Measurements from ENCODE around the gene CNGB1. TPM values are rescaled to one million over a fixed set of nuclear protein-coding genes. Genes with fewer than 3 reads are reported as not detected.

Gene CNGB1
- total RNA-seq, 1 experiment from 2014 or later = not detected

- H3K27ac Mint-ChIP-seq = no peak overlapping the region
- ATAC-seq = no peak
- no peak for DNase-seq (ENCODE audit: low spot score)
- no peak overlapping the region for H3K4me3 Mint-ChIP-seq
- POLR2A ChIA-PET = interaction anchor here (0.6 kb wide), 1 partner anchor 1429 kb away, joined by 3 read pairs; no protein-coding TSS in a partner anchor
- 0 out of 2 replicates have a peak, but pooled peaks cover 2% of the 10 kb centered on the region for H3K27me3 Mint-ChIP-seq (ENCODE audit: low read depth)
- H3K4me1 Mint-ChIP-seq = peaks cover 29% of the 10 kb centered on the region
- H3K9me3 Mint-ChIP-seq = no peaks in the 10 kb centered on the region
- CTCF ChIA-PET = interaction anchor here (0.7 to 2.3 kb wide), 4 partner anchors 29 to 116 kb away, joined by 3 to 10 read pairs (median 6); no protein-coding TSS in a partner anchor
- no peaks in the 10 kb centered on the region for H3K36me3 Mint-ChIP-seq
- TF ChIP-seq NFYB (CRISPR knock-in tag; conservative IDR thresholded peaks at IDR 0.05; ENCODE audit: low read depth) (no peak), GRHL2 (CRISPR knock-in tag; IDR thresholded peaks at IDR 0.05; ENCODE audit: insufficient replicate concordance, severe bottlenecking) (no peak), GABPB1 (CRISPR knock-in tag; IDR thresholded peaks at IDR 0.05) (peak; percentile 50; the same call in 1 of the 2 replicates), ESRRA (CRISPR knock-in tag; IDR thresholded peaks at IDR 0.05; ENCODE audit: borderline replicate concordance) (no peak)
Observed at GRCh38 chr16:57892041-57892440, 78.9 kb downstream of the CNGB1 start.

GRCh38 chr16:57890752-57891111, 80.2 kb downstream of the CNGB1 start:
- POLR2A ChIA-PET = no interaction called here
- no peak overlapping the region for H3K27ac Mint-ChIP-seq

More at GRCh38 chr16:57890752-57891111, 80.2 kb downstream of the CNGB1 start:
- H3K4me3 Mint-ChIP-seq = no peak overlapping the region
- no peak for ATAC-seq
- CTCF ChIA-PET = interaction anchor here (0.9 to 2.3 kb wide), 3 partner anchors 16 to 115 kb away, joined by 3 to 7 read pairs (median 4); no protein-coding TSS in a partner anchor
- TF ChIP-seq EMX1 (CRISPR knock-in tag; IDR thresholded peaks at IDR 0.05) (no peak), NR3C1 (CRISPR knock-in tag; conservative IDR thresholded peaks at IDR 0.05; ENCODE audit: low read depth) (no peak), GRHL2 (CRISPR knock-in tag; IDR thresholded peaks at IDR 0.05; ENCODE audit: insufficient replicate concordance, severe bottlenecking) (no peak), ZNF232 (CRISPR knock-in tag; IDR thresholded peaks at IDR 0.05) (no peak), ZBTB21 (CRISPR knock-in tag; IDR thresholded peaks at IDR 0.05; ENCODE audit: borderline replicate concordance) (no peak), GABPB1 (CRISPR knock-in tag; IDR thresholded peaks at IDR 0.05) (no peak), HMGXB4 (CRISPR knock-in tag; IDR thresholded peaks at IDR 0.05) (no peak), TP53 (CRISPR knock-in tag; IDR thresholded peaks at IDR 0.05) (no peak), ERG (CRISPR knock-in tag; IDR thresholded peaks at IDR 0.05) (no peak), ZNF396 (CRISPR knock-in tag; IDR thresholded peaks at IDR 0.05; ENCODE audit: borderline replicate concordance) (no peak), PREB (CRISPR knock-in tag; IDR thresholded peaks at IDR 0.05; ENCODE audit: borderline replicate concordance) (no peak), IRF2 (CRISPR knock-in tag; IDR thresholded peaks at IDR 0.05; ENCODE audit: borderline replicate concordance, low read depth) (no peak), NFATC4 (CRISPR knock-in tag; IDR thresholded peaks at IDR 0.05) (no peak), ZNF416 (CRISPR knock-in tag; IDR thresholded peaks at IDR 0.05) (no peak)
- TF ChIP-seq, protein P1, sequence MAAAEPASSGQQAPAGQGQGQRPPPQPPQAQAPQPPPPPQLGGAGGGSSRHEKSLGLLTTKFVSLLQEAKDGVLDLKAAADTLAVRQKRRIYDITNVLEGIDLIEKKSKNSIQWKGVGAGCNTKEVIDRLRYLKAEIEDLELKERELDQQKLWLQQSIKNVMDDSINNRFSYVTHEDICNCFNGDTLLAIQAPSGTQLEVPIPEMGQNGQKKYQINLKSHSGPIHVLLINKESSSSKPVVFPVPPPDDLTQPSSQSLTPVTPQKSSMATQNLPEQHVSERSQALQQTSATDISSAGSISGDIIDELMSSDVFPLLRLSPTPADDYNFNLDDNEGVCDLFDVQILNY (CRISPR knock-in tag; IDR thresholded peaks at IDR 0.05) = no peak
- TF ChIP-seq, protein P2, sequence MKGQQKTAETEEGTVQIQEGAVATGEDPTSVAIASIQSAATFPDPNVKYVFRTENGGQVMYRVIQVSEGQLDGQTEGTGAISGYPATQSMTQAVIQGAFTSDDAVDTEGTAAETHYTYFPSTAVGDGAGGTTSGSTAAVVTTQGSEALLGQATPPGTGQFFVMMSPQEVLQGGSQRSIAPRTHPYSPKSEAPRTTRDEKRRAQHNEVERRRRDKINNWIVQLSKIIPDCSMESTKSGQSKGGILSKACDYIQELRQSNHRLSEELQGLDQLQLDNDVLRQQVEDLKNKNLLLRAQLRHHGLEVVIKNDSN (CRISPR knock-in tag; IDR thresholded peaks at IDR 0.05) = no peak
- TF ChIP-seq, protein P3, sequence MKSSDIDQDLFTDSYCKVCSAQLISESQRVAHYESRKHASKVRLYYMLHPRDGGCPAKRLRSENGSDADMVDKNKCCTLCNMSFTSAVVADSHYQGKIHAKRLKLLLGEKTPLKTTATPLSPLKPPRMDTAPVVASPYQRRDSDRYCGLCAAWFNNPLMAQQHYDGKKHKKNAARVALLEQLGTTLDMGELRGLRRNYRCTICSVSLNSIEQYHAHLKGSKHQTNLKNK (CRISPR knock-in tag; IDR thresholded peaks at IDR 0.05) = no peak
- TF ChIP-seq, protein P4, sequence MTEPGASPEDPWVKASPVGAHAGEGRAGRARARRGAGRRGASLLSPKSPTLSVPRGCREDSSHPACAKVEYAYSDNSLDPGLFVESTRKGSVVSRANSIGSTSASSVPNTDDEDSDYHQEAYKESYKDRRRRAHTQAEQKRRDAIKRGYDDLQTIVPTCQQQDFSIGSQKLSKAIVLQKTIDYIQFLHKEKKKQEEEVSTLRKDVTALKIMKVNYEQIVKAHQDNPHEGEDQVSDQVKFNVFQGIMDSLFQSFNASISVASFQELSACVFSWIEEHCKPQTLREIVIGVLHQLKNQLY (CRISPR knock-in tag; IDR thresholded peaks at IDR 0.05) = no peak
- H3K4me1 Mint-ChIP-seq = peaks cover 29% of the 10 kb centered on the region
- H3K36me3 Mint-ChIP-seq = no peaks in the 10 kb centered on the region
- H3K9me3 Mint-ChIP-seq = no peaks in the 10 kb centered on the region
- H3K27me3 Mint-ChIP-seq (ENCODE audit: low read depth) = 0 out of 2 replicates have a peak, but pooled peaks cover 3% of the 10 kb centered on the region
- DNase-seq (ENCODE audit: low spot score) = no peak

All from WTC11 (cell line).